ENCODE measurements around the gene POLN.

- no peak for TF ChIP-seq EP300 (IDR thresholded peaks at IDR 0.05)
- no peak for TF ChIP-seq CTCF (IDR thresholded peaks at IDR 0.05)
- no peak for TF ChIP-seq POLR2AphosphoS5 (IDR thresholded peaks at IDR 0.05)
- no peak for TF ChIP-seq POLR2A (IDR thresholded peaks at IDR 0.05)
These were observed 10.8 kb downstream of the POLN start for GRCh38 chr4:2231082-2231481.

Data from stomach (tissue), 4 donors.